Right lobe of liver (tissue), 6 donors: ENCODE results near the gene HERC4. TPM values are rescaled to one million over a fixed set of nuclear protein-coding genes. Genes with fewer than 3 reads are reported as not detected.

Source experiments
- ATAC-seq, 4 donors: fragments of 200-7000 bp; cut with Tn5 transposase; one replicate each; pipeline ENCODE4 v1.9.1; 2020; ENCODE audit warnings: mild to moderate bottlenecking in 4 of 4, moderate library complexity in 4 of 4
- DNase-seq, 3 donors: peaks; one replicate each; pipeline ENCODE4 v3.0.0-alpha.2; 2020
- H3K27ac ChIP-seq, 3 donors: fragments of 200-600 bp; one replicate each; pipeline ENCODE4 v1.8.0; 2022
- H3K27me3 ChIP-seq, 2 donors: fragments of 200-600 bp; one replicate each; pipeline ENCODE4 v1.8.0; 2022
- H3K36me3 ChIP-seq, 4 donors: fragments of 200-600 bp; sonication (generic) in 1 of 4; one replicate each; pipeline versions ENCODE4 v1.5.1 to v1.8.0; 2017 to 2022; ENCODE audit warnings: control low read depth in 1 of 4
- H3K4me1 ChIP-seq, 4 donors: fragments of 200-600 bp; sonication (generic) in 1 of 4; one replicate each; pipeline versions ENCODE4 v1.5.1 to v1.8.0; 2017 to 2022; ENCODE audit warnings: control low read depth in 1 of 4
- H3K4me3 ChIP-seq, 3 donors: fragments of 200-600 bp; one replicate each; pipeline ENCODE4 v1.8.0; 2022
- H3K9me3 ChIP-seq, 4 donors: fragments of 200-600 bp; sonication (generic) in 1 of 4; one replicate each; pipeline versions ENCODE4 v1.5.1 to v1.8.0; 2017 to 2022; ENCODE audit warnings: control low read depth in 1 of 4
- POLR2A ChIP-seq: fragments of 450-650 bp; IDR thresholded peaks from one replicate; pipeline ENCODE4 v1.6.1; 2017; ENCODE audit warnings: antibody characterized with exemption, mild to moderate bottlenecking
- WGBS: methylation state at CpG from one replicate; pipeline ENCODE4 v1.1.6; 2018; ENCODE audit warnings: low coverage, low lambda C conversion rate; ENCODE audit not compliant: insufficient coverage; ENCODE audit errors: missing lambda C conversion rate; 5-methylcytosine and 5-hydroxymethylcytosine counted together
- intact Hi-C, 2 donors: fragments of 100-400 bp; cut with DNase I; formaldehyde crosslinking; loops; one replicate each; pipeline versions ENCODE4 v1.11.2 to v1.14.1; 2022
- total RNA-seq, 6 experiments: library from RNA; depleted of rRNA in 2 of 6; stranded (reverse); fragments of >200 nt in 2 of 6; fragmentation: NEBNext Ultra II Directional in 3 of 6; extraction: Animal tissue kit (Norgen Biotek cat#: 25700) in 3 of 6; gene quantifications; one replicate each; pipeline versions ENCODE4 v1.1.0 to v1.2.4, GENCODE V29; 2016 to 2023
- TF ChIP-seq, protein P1 (sequence below), 4 donors: fragments of 200-600 bp in 3 of 4; fragments of 450-650 bp in 1 of 4; IDR thresholded peaks; one replicate each; pipeline versions ENCODE4 v1.5.1 to v1.8.0; 2016 to 2022; ENCODE audit warnings: antibody characterized with exemption in 4 of 4, mild to moderate bottlenecking in 2 of 4
- donor health status: DM: no; HTN: yes; CAD: no.
- donor health status: DM: no; HTN: no; CAD: no.
- donor health status: DM: no; HTN: no; CAD: no.
- donor health status: DM: no; HTN: yes; CAD: no.
- donor health status: DM: no; HTN: yes; CAD: no.

Gene HERC4
- total RNA-seq, 6 experiments from 2014 or later, result 17.6 to 32.2 (median 26.9) TPM

DNA sequence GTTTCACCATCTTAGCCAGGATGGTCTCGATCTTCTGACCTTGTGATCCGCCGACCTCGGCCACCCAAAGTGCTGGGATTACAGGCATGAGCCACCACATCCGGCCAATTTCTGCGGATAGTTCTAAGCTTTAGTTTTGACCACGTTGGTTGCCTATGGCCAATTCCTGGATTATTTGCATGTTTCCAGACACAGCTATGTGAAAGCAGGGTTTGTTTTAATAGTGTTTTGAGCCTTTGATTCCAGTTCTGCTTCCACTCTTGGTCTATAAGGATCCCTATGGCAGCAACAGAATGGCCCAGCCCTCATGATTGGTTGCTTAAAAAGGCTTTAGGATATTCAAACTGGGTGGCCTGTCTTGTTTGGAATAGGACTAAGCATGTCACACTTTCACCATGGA is 171.5 kb downstream of the HERC4 start:
- DNase-seq (no peak), ATAC-seq (no peak)
- intact Hi-C loops, result no loop called here
- H3K36me3 ChIP-seq, result peaks cover 0 to 39% (median 13%) of the 10 kb centered on the region in 4 donors
- no peaks in the 10 kb centered on the region for H3K4me1 ChIP-seq
- no peak overlapping the region for H3K27ac ChIP-seq
- H3K9me3 ChIP-seq, result no peaks in the 10 kb centered on the region
- WGBS, result 88% methylated on average over 7 of the region's 7 CpGs
- TF ChIP-seq, protein P1, sequence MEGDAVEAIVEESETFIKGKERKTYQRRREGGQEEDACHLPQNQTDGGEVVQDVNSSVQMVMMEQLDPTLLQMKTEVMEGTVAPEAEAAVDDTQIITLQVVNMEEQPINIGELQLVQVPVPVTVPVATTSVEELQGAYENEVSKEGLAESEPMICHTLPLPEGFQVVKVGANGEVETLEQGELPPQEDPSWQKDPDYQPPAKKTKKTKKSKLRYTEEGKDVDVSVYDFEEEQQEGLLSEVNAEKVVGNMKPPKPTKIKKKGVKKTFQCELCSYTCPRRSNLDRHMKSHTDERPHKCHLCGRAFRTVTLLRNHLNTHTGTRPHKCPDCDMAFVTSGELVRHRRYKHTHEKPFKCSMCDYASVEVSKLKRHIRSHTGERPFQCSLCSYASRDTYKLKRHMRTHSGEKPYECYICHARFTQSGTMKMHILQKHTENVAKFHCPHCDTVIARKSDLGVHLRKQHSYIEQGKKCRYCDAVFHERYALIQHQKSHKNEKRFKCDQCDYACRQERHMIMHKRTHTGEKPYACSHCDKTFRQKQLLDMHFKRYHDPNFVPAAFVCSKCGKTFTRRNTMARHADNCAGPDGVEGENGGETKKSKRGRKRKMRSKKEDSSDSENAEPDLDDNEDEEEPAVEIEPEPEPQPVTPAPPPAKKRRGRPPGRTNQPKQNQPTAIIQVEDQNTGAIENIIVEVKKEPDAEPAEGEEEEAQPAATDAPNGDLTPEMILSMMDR (IDR thresholded peaks at IDR 0.05), result no peak
- no peak for TF ChIP-seq POLR2A
- no peaks in the 10 kb centered on the region for H3K27me3 ChIP-seq
- H3K4me3 ChIP-seq, result no peak overlapping the region

DNA sequence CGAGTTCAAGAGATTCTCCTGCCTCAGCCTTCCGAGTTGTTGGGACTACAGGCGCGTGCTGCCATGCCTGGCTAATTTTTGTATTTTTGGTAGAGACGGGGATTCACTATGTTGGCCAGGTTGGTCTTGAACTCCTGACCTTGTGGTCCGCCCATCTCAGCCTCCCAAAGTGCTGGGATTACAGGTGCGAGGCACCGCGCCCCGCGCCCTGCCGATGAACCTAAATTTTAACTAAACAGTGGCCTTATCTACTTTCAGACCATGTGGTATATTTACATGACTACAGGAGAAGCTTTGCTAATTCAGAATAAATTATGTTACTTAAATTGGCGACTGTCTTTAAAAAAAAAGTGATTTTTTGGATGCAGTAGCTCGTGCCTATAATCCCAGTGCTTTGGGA is 181.4 kb downstream of the HERC4 start:
- H3K27me3 ChIP-seq, result no peaks in the 10 kb centered on the region
- H3K27ac ChIP-seq, result no peak overlapping the region
- peaks cover 9 to 61% (median 16%) of the 10 kb centered on the region in 4 donors for H3K36me3 ChIP-seq
- H3K9me3 ChIP-seq, result no peaks in the 10 kb centered on the region
- DNase-seq (no peak), ATAC-seq (no peak)
- no peak overlapping the region for H3K4me3 ChIP-seq
- 86% methylated on average over 9 of the region's 14 CpGs for WGBS
- TF ChIP-seq, protein P1 (IDR thresholded peaks at IDR 0.05), result no peak
- TF ChIP-seq POLR2A, result no peak
- peaks cover 0 to 17% (median 7%) of the 10 kb centered on the region in 4 donors for H3K4me1 ChIP-seq
- intact Hi-C loops, result no loop called here

DNA sequence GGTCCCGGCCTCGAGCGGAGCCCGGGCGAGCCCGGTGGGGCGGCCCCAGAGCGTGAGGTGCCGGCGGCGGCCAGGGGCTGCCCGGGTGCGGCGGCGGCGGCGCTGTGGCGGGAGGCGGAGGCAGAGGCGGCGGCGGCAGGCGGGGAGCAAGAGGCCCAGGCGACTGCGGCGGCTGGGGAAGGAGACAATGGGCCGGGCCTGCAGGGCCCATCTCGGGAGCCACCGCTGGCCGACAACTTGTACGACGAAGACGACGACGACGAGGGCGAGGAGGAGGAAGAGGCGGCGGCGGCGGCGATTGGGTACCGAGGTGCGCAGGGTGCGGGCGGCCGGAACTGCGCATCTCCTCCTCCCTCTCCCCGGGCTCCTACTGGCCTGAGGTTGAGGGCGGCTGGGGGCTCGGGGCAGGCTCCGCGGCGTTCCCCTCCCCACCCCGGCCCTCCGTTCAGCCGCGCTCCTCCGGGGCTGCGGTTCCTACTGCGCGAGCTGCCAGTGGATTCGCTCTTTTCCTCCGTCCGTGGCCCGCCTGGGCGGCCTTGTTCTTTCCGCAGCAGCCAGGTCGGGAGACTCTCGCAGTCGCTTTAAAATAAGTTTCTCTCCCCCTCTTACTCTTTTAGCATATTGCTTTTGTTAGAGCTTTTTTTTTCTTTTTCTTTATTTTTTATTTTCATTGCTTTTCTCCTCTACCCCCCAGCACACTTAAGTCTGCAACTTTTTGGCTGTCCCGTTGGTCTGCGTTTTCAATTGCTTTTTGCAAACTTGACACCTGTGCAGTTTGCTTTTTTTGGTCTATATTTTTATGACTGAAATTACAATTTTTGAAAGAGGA is 190.0 kb downstream of the HERC4 start:
- Histone ChIP-seq H3K9me3 (no peaks in the 10 kb centered on the region), H3K27ac (peak overlapping the region; percentile 84 to 94 (median 89)), H3K4me1 (peaks cover 0 to 35% (median 5%) of the 10 kb centered on the region in 4 donors), H3K4me3 (peak overlapping the region; percentile 76 to 84 (median 79)), H3K27me3 (no peaks in the 10 kb centered on the region), H3K36me3 (peaks cover 0 to 27% (median 0%) of the 10 kb centered on the region in 4 donors)
- 0% methylated on average over 23 of the region's 73 CpGs for WGBS
- ATAC-seq (peak; percentile 66 to 79 (median 72)), DNase-seq (peak; percentile 82 to 90 (median 85))
- intact Hi-C loops, result no loop called here
- TF ChIP-seq, protein P1 (IDR thresholded peaks at IDR 0.05), result peak in 1 of 4 donors; percentile 13
- peak; percentile 64 for TF ChIP-seq POLR2A

DNA sequence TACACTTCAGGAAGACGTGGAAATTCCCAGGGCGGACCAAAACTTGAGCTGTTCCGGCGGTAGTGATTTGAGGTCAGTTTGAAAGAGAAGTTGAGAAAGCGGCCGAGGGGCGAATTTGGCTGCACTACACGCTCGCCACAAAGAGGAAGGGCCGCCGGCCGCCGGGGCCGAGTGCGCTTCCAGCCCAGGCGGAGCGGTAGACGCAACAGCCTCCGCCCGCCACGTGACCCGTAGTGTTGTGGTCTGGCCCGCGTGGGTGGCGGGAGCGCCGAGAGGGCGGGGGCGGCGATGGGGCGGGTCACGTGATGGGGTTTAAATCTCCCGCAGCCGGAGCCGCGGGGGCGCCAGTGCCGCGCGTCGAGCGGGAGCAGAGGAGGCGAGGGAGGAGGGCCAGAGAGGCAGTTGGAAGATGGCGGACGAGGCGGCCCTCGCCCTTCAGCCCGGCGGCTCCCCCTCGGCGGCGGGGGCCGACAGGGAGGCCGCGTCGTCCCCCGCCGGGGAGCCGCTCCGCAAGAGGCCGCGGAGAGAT is 190.7 kb downstream of the HERC4 start, which contains the start of gene SIRT1:
Gene SIRT1, plus strand, starts transcription at position 344 of the 529 bp plus-strand sequence. Its CDS starts 66 bp downstream, at position 410.
- ATAC-seq (peak; percentile 89 to 95 (median 94)), DNase-seq (peak; percentile 98 to 99 (median 99))
- H3K36me3 ChIP-seq, result peaks cover 0 to 26% (median 0%) of the 10 kb centered on the region in 4 donors
- 0% methylated on average over 20 of the region's 62 CpGs for WGBS
- peak; percentile 94 for TF ChIP-seq POLR2A
- TF ChIP-seq, protein P1 (IDR thresholded peaks at IDR 0.05), result peak in 1 of 4 donors; percentile 26
- H3K4me1 ChIP-seq, result peaks cover 0 to 30% (median 4%) of the 10 kb centered on the region in 4 donors
- no peaks in the 10 kb centered on the region for H3K27me3 ChIP-seq
- intact Hi-C loops, result no loop called here
- peak within 1 kb of the TSS; percentile 84 to 94 (median 89) for H3K27ac ChIP-seq
- peak within 1 kb of the TSS; percentile 76 to 84 (median 79) for H3K4me3 ChIP-seq
- H3K9me3 ChIP-seq, result no peaks in the 10 kb centered on the region
